ENCODE data around the gene CORO6. TPM values are rescaled to one million over a fixed set of nuclear protein-coding genes. Genes with fewer than 3 reads are reported as not detected.

Gene CORO6
- polyA plus RNA-seq, 2 of the 4 experiments (the other 2 are of a cell fraction): 5.0 to 10.1 TPM

DNA sequence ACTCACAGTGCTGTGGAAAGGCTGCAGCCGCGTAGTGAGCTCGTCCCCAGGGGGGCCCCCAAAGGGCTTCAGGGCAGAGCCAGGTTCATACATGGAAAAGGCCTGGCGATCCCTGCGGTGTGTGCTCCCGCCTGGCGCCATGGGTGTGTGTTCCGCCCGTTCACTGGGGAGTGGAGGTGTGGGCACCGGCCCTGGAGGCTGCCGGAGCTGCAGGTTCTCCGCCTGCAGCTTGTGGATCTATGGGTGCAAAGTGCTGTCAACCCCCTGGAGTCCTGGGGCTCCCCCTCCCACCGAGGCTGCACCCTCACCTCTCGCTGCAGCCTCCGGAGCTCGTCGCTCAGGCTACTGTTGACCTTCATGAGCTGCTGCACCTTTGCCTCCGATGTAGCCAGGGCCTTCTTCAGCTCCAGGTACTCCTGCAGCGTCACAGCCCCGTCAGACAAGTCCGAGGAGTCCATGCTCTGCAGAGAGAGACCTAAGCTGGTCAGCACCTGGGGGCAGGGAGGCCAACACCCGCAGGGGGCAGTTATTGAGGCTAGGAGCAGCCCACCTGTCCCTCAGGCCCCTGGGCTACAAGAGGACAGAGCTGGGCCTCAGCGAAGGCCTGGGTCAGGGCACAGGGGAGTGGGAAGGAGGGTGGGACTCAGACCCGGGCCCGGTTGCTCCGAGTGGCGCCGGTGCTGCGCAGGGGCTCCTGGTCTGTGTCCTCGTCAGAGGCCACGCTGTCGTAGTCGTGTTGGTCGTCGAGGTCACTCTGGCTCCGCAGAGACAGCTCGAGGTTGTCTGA, 46.3 kb downstream of the CORO6 start:
- no peak overlapping the region for H3K4me3 ChIP-seq
- CTCF ChIA-PET: interaction anchor here (1.0 to 24.0 kb wide), 11 partner anchors 5 to 517 kb away, joined by 3 to 474 read pairs (median 7); partner anchors contain the start of genes ABHD15, ANKRD13B, CORO6 and MYO18A
- peaks cover 14% of the 10 kb centered on the region for H3K4me1 ChIP-seq
- ATAC-seq: no peak
- no peak for DNase-seq (ENCODE audit: low read depth in 1 of 2, low spot score in 1 of 2)
- no peak overlapping the region for H3K4me2 ChIP-seq
- TF ChIP-seq GATA3 (IDR thresholded peaks at IDR 0.05; ENCODE audit: borderline replicate concordance) (no peak), BHLHE40 (IDR thresholded peaks at IDR 0.05; ENCODE audit: low read depth, low read length) (no peak), NPAS2 (CRISPR knock-in tag; IDR thresholded peaks at IDR 0.05; ENCODE audit: borderline replicate concordance) (no peak), FOSL2 (IDR thresholded peaks at IDR 0.05) (no peak), FOSL2 (CRISPR knock-in tag; IDR thresholded peaks at IDR 0.05) (no peak), RCOR1 (IDR thresholded peaks at IDR 0.05; ENCODE audit: low read depth, low read length) (no peak), CBX2 (IDR thresholded peaks at IDR 0.05; ENCODE audit: borderline replicate concordance, low read depth) (no peak), EHF (CRISPR knock-in tag; IDR thresholded peaks at IDR 0.05) (no peak), JUNB (IDR thresholded peaks at IDR 0.05) (no peak), KDM5A (IDR thresholded peaks at IDR 0.05) (no peak), EP300 (IDR thresholded peaks at IDR 0.05) (no peak), SMC3 (IDR thresholded peaks at IDR 0.05) (no peak), JUN (IDR thresholded peaks at IDR 0.05) (no peak)
- TF ChIP-seq, protein P1, sequence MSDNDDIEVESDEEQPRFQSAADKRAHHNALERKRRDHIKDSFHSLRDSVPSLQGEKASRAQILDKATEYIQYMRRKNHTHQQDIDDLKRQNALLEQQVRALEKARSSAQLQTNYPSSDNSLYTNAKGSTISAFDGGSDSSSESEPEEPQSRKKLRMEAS (IDR thresholded peaks at IDR 0.05): no peak
- TF ChIP-seq, protein P2, sequence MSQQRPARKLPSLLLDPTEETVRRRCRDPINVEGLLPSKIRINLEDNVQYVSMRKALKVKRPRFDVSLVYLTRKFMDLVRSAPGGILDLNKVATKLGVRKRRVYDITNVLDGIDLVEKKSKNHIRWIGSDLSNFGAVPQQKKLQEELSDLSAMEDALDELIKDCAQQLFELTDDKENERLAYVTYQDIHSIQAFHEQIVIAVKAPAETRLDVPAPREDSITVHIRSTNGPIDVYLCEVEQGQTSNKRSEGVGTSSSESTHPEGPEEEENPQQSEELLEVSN (IDR thresholded peaks at IDR 0.05; ENCODE audit: borderline replicate concordance, low read depth): no peak
- TF ChIP-seq, protein P3, sequence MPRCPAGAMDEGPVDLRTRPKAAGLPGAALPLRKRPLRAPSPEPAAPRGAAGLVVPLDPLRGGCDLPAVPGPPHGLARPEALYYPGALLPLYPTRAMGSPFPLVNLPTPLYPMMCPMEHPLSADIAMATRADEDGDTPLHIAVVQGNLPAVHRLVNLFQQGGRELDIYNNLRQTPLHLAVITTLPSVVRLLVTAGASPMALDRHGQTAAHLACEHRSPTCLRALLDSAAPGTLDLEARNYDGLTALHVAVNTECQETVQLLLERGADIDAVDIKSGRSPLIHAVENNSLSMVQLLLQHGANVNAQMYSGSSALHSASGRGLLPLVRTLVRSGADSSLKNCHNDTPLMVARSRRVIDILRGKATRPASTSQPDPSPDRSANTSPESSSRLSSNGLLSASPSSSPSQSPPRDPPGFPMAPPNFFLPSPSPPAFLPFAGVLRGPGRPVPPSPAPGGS (IDR thresholded peaks at IDR 0.05): no peak
- TF ChIP-seq, protein P4, sequence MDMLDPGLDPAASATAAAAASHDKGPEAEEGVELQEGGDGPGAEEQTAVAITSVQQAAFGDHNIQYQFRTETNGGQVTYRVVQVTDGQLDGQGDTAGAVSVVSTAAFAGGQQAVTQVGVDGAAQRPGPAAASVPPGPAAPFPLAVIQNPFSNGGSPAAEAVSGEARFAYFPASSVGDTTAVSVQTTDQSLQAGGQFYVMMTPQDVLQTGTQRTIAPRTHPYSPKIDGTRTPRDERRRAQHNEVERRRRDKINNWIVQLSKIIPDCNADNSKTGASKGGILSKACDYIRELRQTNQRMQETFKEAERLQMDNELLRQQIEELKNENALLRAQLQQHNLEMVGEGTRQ (IDR thresholded peaks at IDR 0.05): no peak
- no peak overlapping the region for H3K27ac ChIP-seq
- H3K9me3 ChIP-seq: no peaks in the 10 kb centered on the region
- FAIRE-seq: no peak
- POLR2A ChIA-PET: interaction anchor here (0.8 to 1.4 kb wide), 3 partner anchors 8 to 16 kb away, joined by 3 to 4 read pairs (median 4); partner anchors contain the start of genes ABHD15, ANKRD13B and TP53I13
- WGBS (ENCODE audit: missing lambda C conversion rate): 89% methylated on average over 26 of the region's 37 CpGs

DNA sequence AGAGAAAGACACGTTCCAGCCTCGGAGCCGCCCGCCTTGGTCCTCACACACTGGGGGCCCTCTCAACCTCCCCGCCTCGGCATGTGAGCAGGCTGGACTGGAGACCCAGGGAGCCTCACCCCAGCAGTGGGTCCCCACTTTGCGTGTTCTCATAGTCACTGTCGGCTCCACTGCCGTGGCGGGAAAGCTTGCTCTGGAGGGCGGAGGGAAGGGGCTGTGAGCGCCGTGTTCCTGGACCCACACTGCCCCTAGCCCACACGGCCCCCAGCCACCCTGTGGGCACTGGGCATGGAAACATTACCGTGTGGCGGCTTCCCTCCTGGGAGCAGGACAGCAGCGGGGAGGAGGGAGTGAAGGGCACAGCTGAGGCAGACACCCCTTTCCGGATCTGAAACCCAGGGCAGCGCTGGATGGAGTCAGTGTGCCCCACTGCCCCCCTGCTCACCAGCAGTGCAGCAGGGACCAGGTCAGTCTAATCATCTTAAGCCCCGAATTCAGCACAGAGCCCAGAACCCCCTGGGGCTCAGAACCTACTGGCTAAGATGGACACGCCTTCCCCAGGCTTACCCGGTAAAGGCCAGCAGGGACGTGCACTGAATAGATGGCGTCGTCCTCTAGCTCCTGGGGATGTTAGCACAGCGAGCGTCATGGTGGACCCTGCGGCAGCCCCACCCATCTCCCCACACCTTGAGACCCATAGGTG, 47.0 kb downstream of the CORO6 start:
- Histone ChIP-seq H3K4me3 (no peak overlapping the region), H3K27ac (no peak overlapping the region), H3K4me1 (peaks cover 7% of the 10 kb centered on the region), H3K4me2 (no peak overlapping the region), H3K9me3 (no peaks in the 10 kb centered on the region)
- ChIA-PET POLR2A (interaction anchor here (0.9 to 1.4 kb wide), 2 partner anchors 8 to 9 kb away, joined by 4 read pairs; partner anchors contain the start of genes ABHD15 and TP53I13), CTCF (interaction anchor here (1.0 to 24.0 kb wide), 11 partner anchors 5 to 517 kb away, joined by 3 to 474 read pairs (median 7); partner anchors contain the start of genes ABHD15, ANKRD13B, CORO6 and MYO18A)
- ATAC-seq (no peak), DNase-seq (ENCODE audit: low read depth in 1 of 2, low spot score in 1 of 2) (no peak), FAIRE-seq (no peak)
- TF ChIP-seq, protein P5, sequence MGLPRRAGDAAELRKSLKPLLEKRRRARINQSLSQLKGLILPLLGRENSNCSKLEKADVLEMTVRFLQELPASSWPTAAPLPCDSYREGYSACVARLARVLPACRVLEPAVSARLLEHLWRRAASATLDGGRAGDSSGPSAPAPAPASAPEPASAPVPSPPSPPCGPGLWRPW (IDR thresholded peaks at IDR 0.05): no peak
- TF ChIP-seq, protein P1 (IDR thresholded peaks at IDR 0.05): no peak
- no peak for TF ChIP-seq RNF2 (IDR thresholded peaks at IDR 0.05; ENCODE audit: borderline replicate concordance, low read depth)
- TF ChIP-seq NFE2L2 (conservative IDR thresholded peaks at IDR 0.05; ENCODE audit: low read length): no peak
- TF ChIP-seq RFX5 (IDR thresholded peaks at IDR 0.05): no peak
- TF ChIP-seq KDM5A (IDR thresholded peaks at IDR 0.05): no peak
- no peak for TF ChIP-seq ZFP36 (IDR thresholded peaks at IDR 0.05; ENCODE audit: borderline replicate concordance, partially characterized antibody)
- no peak for TF ChIP-seq NPAS2 (CRISPR knock-in tag; IDR thresholded peaks at IDR 0.05; ENCODE audit: borderline replicate concordance)
- TF ChIP-seq, protein P2 (IDR thresholded peaks at IDR 0.05; ENCODE audit: borderline replicate concordance, low read depth): no peak
- WGBS (ENCODE audit: missing lambda C conversion rate): 89% methylated on average over 26 of the region's 28 CpGs

Measured in A549 (cell line).